GM20000 (cell line): ENCODE data around the gene ATP6V0C.

Source experiments
- DNase-seq: peaks from one replicate; pipeline ENCODE4 v3.0.0; 2012; ENCODE audit warnings: low spot score
- CTCF ChIP-seq: IDR thresholded peaks from 2 replicates; pipeline ENCODE4 v1.5.1; 2012; ENCODE audit warnings: mild to moderate bottlenecking, control low read depth; ENCODE audit errors: extremely low read depth, missing control alignments

Gene ATP6V0C

DNA sequence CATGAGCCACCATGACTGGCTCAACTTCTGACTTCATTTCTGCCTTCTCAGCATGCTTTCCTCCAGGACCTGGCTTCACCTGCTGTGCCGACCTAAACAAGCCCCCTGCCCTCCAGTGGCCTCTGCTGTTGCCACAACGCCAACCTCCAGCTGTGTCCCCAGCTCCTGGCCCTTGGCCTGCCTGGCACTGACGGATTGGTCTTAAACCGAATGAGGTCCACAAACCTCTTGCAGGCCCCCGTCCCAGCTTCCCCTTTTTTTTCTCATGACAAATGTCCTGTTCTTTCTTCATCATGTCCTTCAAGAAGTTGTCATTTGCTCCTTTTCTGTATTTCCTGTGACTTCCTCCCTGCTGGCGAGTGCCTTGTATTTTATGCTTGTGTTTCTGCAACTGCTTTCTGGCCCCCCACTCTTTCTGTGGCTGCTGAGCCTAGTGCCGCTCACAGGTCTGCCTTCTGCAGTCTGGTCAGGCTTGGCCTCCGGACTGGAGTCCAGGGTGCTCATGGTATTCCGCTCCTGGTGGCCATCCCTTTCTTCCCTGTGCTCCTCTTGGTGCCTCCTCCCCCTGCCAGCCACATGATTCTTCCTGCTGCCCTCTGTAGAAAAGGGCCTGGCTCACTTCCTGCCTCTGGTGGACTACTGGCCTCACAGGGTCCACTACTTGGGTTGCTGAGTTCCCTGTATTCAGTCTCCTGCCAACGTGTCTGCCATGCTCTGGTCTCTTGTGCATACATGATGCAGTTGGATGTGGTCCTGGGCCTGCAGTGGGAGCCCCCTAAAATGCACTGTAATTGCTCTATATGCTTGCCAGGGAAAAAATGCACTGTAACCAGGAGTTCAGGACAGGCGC, 2.9 kb downstream of the ATP6V0C start:
- no peak for TF ChIP-seq CTCF
- no peak for DNase-seq

GRCh38 chr16:2517954-2518605, 4.3 kb downstream of the ATP6V0C start:
- no peak for TF ChIP-seq CTCF
- no peak for DNase-seq

- no peak for TF ChIP-seq CTCF
- DNase-seq, result no peak
These were observed 5.3 kb downstream of the ATP6V0C start for GRCh38 chr16:2518823-2519710.

DNA sequence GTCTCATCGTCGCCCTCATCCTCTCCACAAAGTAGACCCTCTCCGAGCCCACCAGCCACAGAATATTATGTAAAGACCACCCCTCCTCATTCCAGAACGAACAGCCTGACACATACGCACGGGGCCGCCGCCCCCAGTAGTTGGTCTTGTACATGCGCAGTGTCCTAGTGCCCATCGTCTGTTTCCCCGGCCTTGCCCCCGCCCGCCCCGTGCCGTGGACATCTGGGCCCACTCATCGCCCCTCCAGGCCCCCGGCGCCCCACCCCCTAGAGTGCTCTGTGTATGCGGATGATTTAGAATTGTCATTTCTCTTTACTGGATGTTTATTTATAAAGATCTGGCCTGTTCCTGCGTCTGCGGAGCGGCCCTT, 5.9 kb downstream of the ATP6V0C start:
- no peak for DNase-seq
- TF ChIP-seq CTCF, result no peak

- TF ChIP-seq CTCF, result no peak
- DNase-seq, result peak; percentile 99
These were observed 6.5 kb downstream of the ATP6V0C start, which contains the start of gene AMDHD2 for GRCh38 chr16:2520097-2520783. TSS of gene AMDHD2 (plus strand) at chr16:2520371. CDS start at chr16:2520459, 88 bp downstream.

DNA sequence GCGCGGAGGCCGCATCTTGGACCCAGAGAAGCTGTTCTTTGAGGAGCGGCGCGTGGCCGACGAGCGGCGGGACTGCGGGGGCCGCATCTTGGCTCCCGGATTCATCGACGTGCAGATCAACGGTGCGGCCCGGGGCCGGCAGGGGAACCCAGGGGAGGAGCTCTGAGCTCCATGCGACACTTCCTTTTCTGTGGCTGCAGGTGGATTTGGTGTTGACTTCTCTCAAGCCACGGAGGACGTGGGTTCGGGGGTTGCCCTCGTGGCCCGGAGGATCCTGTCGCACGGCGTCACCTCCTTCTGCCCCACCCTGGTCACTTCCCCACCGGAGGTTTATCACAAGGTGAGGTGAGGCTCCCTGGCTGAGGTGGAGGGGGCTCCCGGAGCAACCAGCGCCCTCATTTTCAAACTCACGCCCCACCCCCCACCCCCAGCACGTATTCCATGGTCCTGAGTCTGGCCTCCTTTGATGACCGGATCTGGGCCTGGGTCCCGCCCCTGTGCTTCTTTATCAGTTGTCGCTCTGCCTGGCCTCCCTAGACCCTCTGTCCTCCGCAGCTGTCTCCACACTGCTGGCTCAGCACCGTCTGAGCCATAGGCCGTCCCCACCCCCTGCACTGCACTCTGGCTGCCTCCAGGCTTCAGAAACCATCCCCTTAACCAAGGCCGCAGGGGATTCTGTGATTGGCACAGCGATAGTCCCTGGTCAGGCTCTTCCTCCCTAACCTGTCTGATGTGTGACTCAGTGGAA, 7.2 kb downstream of the ATP6V0C start:
- peak; percentile 73 for DNase-seq
- TF ChIP-seq CTCF, result no peak
